CD4-positive, alpha-beta memory T cell (primary cell): ENCODE measurements around the gene MKNK1. TPM values are rescaled to one million over a fixed set of nuclear protein-coding genes. Genes with fewer than 3 reads are reported as not detected.

Experiments used
- CTCF ChIA-PET: fragments of 350-600 bp; sonication (Branson Sonifier 250); formaldehyde crosslinking; loops from one replicate; lab custom pipeline; 2021; ENCODE audit warnings: inconsistent platforms; ENCODE audit not compliant: partially characterized antibody; lab: Charles Lee
- POLR2A ChIA-PET: fragments of 350-600 bp; sonication (Branson Sonifier 250); formaldehyde crosslinking; loops from one replicate; lab custom pipeline; 2021; ENCODE audit not compliant: partially characterized antibody; lab: Charles Lee
- DNase-seq, 5 donors: peaks; one replicate each; pipeline versions ENCODE4 v3.0.0 to v3.0.0-alpha.2; 2020 to 2022; ENCODE audit warnings: mixed read lengths in 1 of 5
- H3K27ac ChIP-seq: one replicate; pipeline ENCODE4 v1.7.0; 2013; ENCODE audit warnings: low read depth, low read length
- H3K27me3 ChIP-seq: 2 replicates; pipeline ENCODE4 v1.7.0; 2013; ENCODE audit warnings: mild to moderate bottlenecking, low read length, moderate library complexity; ENCODE audit not compliant: insufficient read depth
- H3K36me3 ChIP-seq: 2 replicates; pipeline ENCODE4 v1.7.0; 2013; ENCODE audit warnings: mild to moderate bottlenecking, low read length, moderate library complexity; ENCODE audit not compliant: insufficient read depth
- H3K4me1 ChIP-seq: 2 replicates; pipeline ENCODE4 v1.7.0; 2013; ENCODE audit warnings: mild to moderate bottlenecking, low read length, moderate library complexity; ENCODE audit not compliant: insufficient read depth
- H3K4me3 ChIP-seq, 2 donors: one replicate each; pipeline ENCODE4 v1.7.0; 2013; ENCODE audit warnings: low read length in 2 of 2, mild to moderate bottlenecking in 1 of 2
- H3K9me3 ChIP-seq, 2 donors: one replicate each; pipeline ENCODE4 v1.7.0; 2013; ENCODE audit warnings: low read length in 2 of 2, control low read depth in 1 of 2; ENCODE audit not compliant: control insufficient read depth in 1 of 2
- H3K27ac Mint-ChIP-seq, 7 donors: one replicate each; pipeline ENCODE4 v1.8.0; 2020 to 2021; ENCODE audit warnings: mixed read lengths in 7 of 7, mild to moderate bottlenecking in 6 of 7, inconsistent platforms in 3 of 7, moderate library complexity in 3 of 7
- H3K27me3 Mint-ChIP-seq, 2 donors: one replicate each; pipeline ENCODE4 v1.8.0; 2020 to 2021; ENCODE audit warnings: mixed read lengths in 2 of 2
- H3K36me3 Mint-ChIP-seq, 2 donors: one replicate each; pipeline ENCODE4 v1.8.0; 2020 to 2021; ENCODE audit warnings: mixed read lengths in 2 of 2, inconsistent platforms in 1 of 2, mild to moderate bottlenecking in 1 of 2
- H3K4me1 Mint-ChIP-seq, 4 donors: one replicate each; pipeline ENCODE4 v1.8.0; 2020 to 2021; ENCODE audit warnings: mixed read lengths in 4 of 4, mild to moderate bottlenecking in 1 of 4
- H3K4me3 Mint-ChIP-seq, 8 donors: one replicate each; pipeline ENCODE4 v1.8.0; 2020 to 2021; ENCODE audit warnings: mixed read lengths in 8 of 8, mild to moderate bottlenecking in 7 of 8, moderate library complexity in 6 of 8, inconsistent platforms in 3 of 8
- H3K9me3 Mint-ChIP-seq, 8 donors: one replicate each; pipeline ENCODE4 v1.8.0; 2020 to 2021; ENCODE audit warnings: mixed read lengths in 8 of 8, mild to moderate bottlenecking in 5 of 8, inconsistent platforms in 3 of 8, moderate library complexity in 1 of 8
- intact Hi-C: fragments of 100-400 bp; cut with micrococcal nuclease; formaldehyde crosslinking; loops from one replicate; pipeline ENCODE4 v1.15.1; 2023
- polyA plus RNA-seq, 2 donors: library from polyadenylated mRNA; unstranded; fragments of 300-500 nt; fragmentation: Illumina TruSeq; gene quantifications; one replicate each; pipeline ENCODE4 v1.2.3, GENCODE V29; 2021
- total RNA-seq, 2 experiments: library from RNA; stranded (reverse); gene quantifications; one replicate each; pipeline ENCODE4 v1.2.3, GENCODE V29; 2021

Gene MKNK1
- total and polyA plus RNA-seq, 4 experiments from 2014 or later, result 29.3 to 54.9 (median 43.8) TPM

- Histone ChIP-seq H3K27ac (no peak overlapping the region), H3K4me3 (no peak overlapping the region), H3K4me1 (peaks cover 5% of the 10 kb centered on the region), H3K36me3 (no peaks in the 10 kb centered on the region), H3K9me3 (no peaks in the 10 kb centered on the region), H3K27me3 (no peaks in the 10 kb centered on the region)
- H3K27ac Mint-ChIP-seq, result no peak overlapping the region
- peaks cover 2 to 10% (median 4%) of the 10 kb centered on the region in 4 donors for H3K4me1 Mint-ChIP-seq
- CTCF ChIA-PET, result interaction anchor here (1.0 to 1.8 kb wide), 2 partner anchors 16 to 103 kb away, joined by 3 to 5 read pairs; no protein-coding TSS in a partner anchor
- DNase-seq, result no peak
- intact Hi-C loops, result loop anchor here (2.0 kb wide), 1 partner anchor 103 kb away; no protein-coding TSS in a partner anchor
- POLR2A ChIA-PET, result interaction anchor here (3.2 kb wide), 1 partner anchor 17 kb away, joined by 12 read pairs; the partner anchor contains the start of gene MKNK1
- H3K27me3 Mint-ChIP-seq, result no peaks in the 10 kb centered on the region
- H3K9me3 Mint-ChIP-seq, result no peaks in the 10 kb centered on the region
- H3K36me3 Mint-ChIP-seq, result peaks cover 0 to 2% of the 10 kb centered on the region in 2 donors
- H3K4me3 Mint-ChIP-seq, result no peak overlapping the region
These were observed 17.9 kb upstream of the MKNK1 start for GRCh38 chr1:46621930-46622329.

GRCh38 chr1:46619656-46620258 lies 15.7 kb upstream of the MKNK1 start:
- no peak overlapping the region for H3K27ac ChIP-seq
- ChIA-PET CTCF (interaction anchor here (1.1 kb wide), 1 partner anchor 16 kb away, joined by 3 read pairs; no protein-coding TSS in a partner anchor), POLR2A (interaction anchor here (1.3 to 10.4 kb wide), 2 partner anchors 15 to 317 kb away, joined by 3 to 182 read pairs; partner anchors contain the start of gene MKNK1)
- no peaks in the 10 kb centered on the region for H3K27me3 ChIP-seq
- peaks cover 0 to 6% of the 10 kb centered on the region in 2 donors for H3K36me3 Mint-ChIP-seq
- peaks cover 12 to 27% (median 19%) of the 10 kb centered on the region in 4 donors for H3K4me1 Mint-ChIP-seq
- no peak for DNase-seq
- no peak overlapping the region for H3K27ac Mint-ChIP-seq
- intact Hi-C loops, result loop anchor here (5.0 kb wide), 1 partner anchor 98 kb away; the partner anchor contains the start of gene EFCAB14
- no peaks in the 10 kb centered on the region for H3K9me3 Mint-ChIP-seq
- H3K27me3 Mint-ChIP-seq, result no peaks in the 10 kb centered on the region
- no peak overlapping the region for H3K4me3 ChIP-seq
- H3K36me3 ChIP-seq, result no peaks in the 10 kb centered on the region
- no peak overlapping the region for H3K4me3 Mint-ChIP-seq
- peaks cover 19% of the 10 kb centered on the region for H3K4me1 ChIP-seq
- H3K9me3 ChIP-seq, result no peaks in the 10 kb centered on the region

GRCh38 chr1:46618754-46619415 lies 14.8 kb upstream of the MKNK1 start:
- H3K27me3 ChIP-seq, result no peaks in the 10 kb centered on the region
- H3K9me3 ChIP-seq, result no peaks in the 10 kb centered on the region
- no peak for DNase-seq
- Mint-ChIP-seq H3K27me3 (no peaks in the 10 kb centered on the region), H3K9me3 (no peaks in the 10 kb centered on the region), H3K4me3 (peak overlapping the region in 2 of 8 donors; percentile 4 to 34), H3K36me3 (peaks cover 0 to 6% of the 10 kb centered on the region in 2 donors), H3K4me1 (peaks cover 15 to 36% (median 27%) of the 10 kb centered on the region in 4 donors), H3K27ac (peak overlapping the region in 1 of 7 donors; percentile 18)
- H3K4me3 ChIP-seq, result no peak overlapping the region
- no peaks in the 10 kb centered on the region for H3K36me3 ChIP-seq
- POLR2A ChIA-PET, result interaction anchor here (1.3 to 10.4 kb wide), 2 partner anchors 14 to 316 kb away, joined by 3 to 182 read pairs; partner anchors contain the start of gene MKNK1
- intact Hi-C loops, result loop anchor here (5.0 kb wide), 1 partner anchor 98 kb away; the partner anchor contains the start of gene EFCAB14
- peaks cover 28% of the 10 kb centered on the region for H3K4me1 ChIP-seq
- CTCF ChIA-PET, result interaction anchor here (1.1 kb wide), 1 partner anchor 15 kb away, joined by 3 read pairs; no protein-coding TSS in a partner anchor
- no peak overlapping the region for H3K27ac ChIP-seq

DNA sequence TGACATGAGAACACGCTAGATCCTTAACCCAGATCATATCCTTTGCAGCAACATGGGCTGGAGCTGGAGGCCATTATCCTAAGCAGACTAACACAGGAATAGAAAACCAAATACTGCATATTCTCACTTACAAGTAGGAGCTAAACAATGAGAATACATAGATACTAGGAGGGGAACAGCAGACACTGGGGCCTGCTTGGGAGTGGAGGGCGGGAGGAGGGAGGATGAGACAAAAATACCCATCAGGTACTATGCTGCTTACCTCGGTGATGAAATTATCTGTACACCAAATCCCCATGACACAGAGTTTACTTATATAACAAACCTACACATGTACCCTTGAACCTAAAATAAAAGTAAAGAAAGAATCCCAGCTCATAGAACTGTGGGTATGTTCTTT lies 13.8 kb upstream of the MKNK1 start:
- Histone ChIP-seq H3K36me3 (no peaks in the 10 kb centered on the region), H3K27me3 (no peaks in the 10 kb centered on the region), H3K4me3 (no peak overlapping the region), H3K4me1 (peaks cover 38% of the 10 kb centered on the region), H3K9me3 (no peaks in the 10 kb centered on the region), H3K27ac (no peak overlapping the region)
- no peaks in the 10 kb centered on the region for H3K27me3 Mint-ChIP-seq
- H3K27ac Mint-ChIP-seq, result peak overlapping the region in 6 of 7 donors; percentile 21 to 97 (median 76)
- no peak for DNase-seq
- H3K9me3 Mint-ChIP-seq, result no peaks in the 10 kb centered on the region
- H3K4me1 Mint-ChIP-seq, result peaks cover 18 to 46% (median 35%) of the 10 kb centered on the region in 4 donors
- ChIA-PET CTCF (interaction anchor here (1.4 to 3.2 kb wide), 3 partner anchors 13 to 107 kb away, joined by 4 to 37 read pairs (median 4); partner anchors contain the start of gene MKNK1), POLR2A (interaction anchor here (5.2 to 10.4 kb wide), 2 partner anchors 13 to 51 kb away, joined by 23 to 182 read pairs; partner anchors contain the start of genes ATPAF1 and MKNK1)
- intact Hi-C loops, result loop anchor here (5.0 kb wide), 1 partner anchor 99 kb away; the partner anchor contains the start of gene EFCAB14
- H3K4me3 Mint-ChIP-seq, result peak overlapping the region; percentile 60 to 96 (median 94)
- peaks cover 0 to 11% of the 10 kb centered on the region in 2 donors for H3K36me3 Mint-ChIP-seq

DNA sequence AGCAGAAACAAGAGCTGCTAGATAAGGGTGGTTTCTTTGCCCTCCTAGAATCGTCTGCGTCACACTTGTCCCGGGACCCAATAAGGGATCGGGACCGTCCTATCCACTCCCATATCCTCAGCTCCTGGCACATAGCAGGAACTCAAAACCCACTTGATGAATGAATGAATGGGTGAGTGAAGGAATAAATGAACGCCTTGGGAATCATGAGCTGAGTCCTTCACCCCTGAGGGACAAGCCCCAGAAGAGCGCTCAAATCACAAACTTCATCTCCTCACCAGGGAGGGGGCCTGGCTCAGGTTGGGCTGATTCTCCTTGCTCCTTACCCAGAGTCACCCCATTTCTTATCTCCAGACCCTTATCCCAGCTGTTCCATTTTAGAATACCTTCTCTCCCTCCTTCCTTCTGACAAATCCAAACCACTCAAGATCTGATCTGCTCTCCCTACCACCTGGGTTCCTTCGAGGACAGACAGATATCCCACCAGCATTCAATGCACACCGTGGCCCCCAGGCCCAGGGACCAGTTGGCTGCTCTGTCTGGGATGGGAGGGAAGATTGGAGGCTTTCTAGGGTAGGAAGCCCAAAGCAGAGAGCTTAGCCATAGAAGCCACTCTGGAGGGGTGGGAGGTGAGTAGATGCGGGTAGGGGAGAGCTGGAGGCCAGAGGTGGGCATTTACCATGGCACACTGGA lies 13.2 kb upstream of the MKNK1 start:
- Mint-ChIP-seq H3K4me3 (peak overlapping the region; percentile 92 to 96 (median 94)), H3K36me3 (peaks cover 0 to 13% of the 10 kb centered on the region in 2 donors), H3K9me3 (no peaks in the 10 kb centered on the region), H3K4me1 (peaks cover 21 to 50% (median 38%) of the 10 kb centered on the region in 4 donors), H3K27ac (peak overlapping the region; percentile 87 to 97 (median 94)), H3K27me3 (no peaks in the 10 kb centered on the region)
- intact Hi-C loops, result loop anchor here (5.0 kb wide), 1 partner anchor 100 kb away; the partner anchor contains the start of gene EFCAB14
- H3K9me3 ChIP-seq, result no peaks in the 10 kb centered on the region
- peaks cover 43% of the 10 kb centered on the region for H3K4me1 ChIP-seq
- peak overlapping the region; percentile 81 for H3K27ac ChIP-seq
- ChIA-PET POLR2A (interaction anchor here (1.0 to 10.4 kb wide), 6 partner anchors 13 to 314 kb away, joined by 3 to 182 read pairs (median 8); partner anchors contain the start of genes ATPAF1, EFCAB14, LRRC41 and MKNK1), CTCF (interaction anchor here (0.8 to 3.2 kb wide), 6 partner anchors 13 to 108 kb away, joined by 3 to 37 read pairs (median 4); partner anchors contain the start of gene MKNK1)
- DNase-seq, result no peak
- no peaks in the 10 kb centered on the region for H3K36me3 ChIP-seq
- H3K27me3 ChIP-seq, result no peaks in the 10 kb centered on the region
- peak overlapping the region; percentile 50 to 96 for H3K4me3 ChIP-seq
